SH-SY5Y (cell line): Measurements from ENCODE around the gene RAD9A.

Source experiments
- GATA2 ChIP-seq: IDR thresholded peaks from 2 replicates; pipeline ENCODE4 v1.6.1; 2011; ENCODE audit warnings: mild to moderate bottlenecking, low read depth, low read length
- GATA3 ChIP-seq: IDR thresholded peaks from 2 replicates; pipeline ENCODE4 v1.6.1; 2011; ENCODE audit warnings: low read depth, mild to moderate bottlenecking, low read length, moderate library complexity

GRCh38 chr11:67400251-67400941, 8.6 kb downstream of the RAD9A start:
- TF ChIP-seq GATA2 (no peak), GATA3 (no peak)
